G401 (cell line): ENCODE results near the gene VASN. TPM values are rescaled to one million over a fixed set of nuclear protein-coding genes. Genes with fewer than 3 reads are reported as not detected.
"Not testable (repeated sequence)": the region's sequence is repeated elsewhere in the genome, so short reads cannot be mapped to it uniquely, and the experiment has no call there.

Source experiments
- DNase-seq: peaks from one replicate; pipeline ENCODE4 v3.0.0-alpha.2; 2015; ENCODE audit warnings: low spot score
- in situ Hi-C: cut with HindIII; loops from 2 replicates; pipeline ENCODE4 v1.10.0; 2016; ENCODE audit warnings: low sequenced_read_pairs, mixed read lengths
- total RNA-seq: library from RNA; depleted of rRNA; stranded (reverse); fragments of >200 nt; shearing (Covaris generic); gene quantifications from 2 replicates; pipeline ENCODE4 v1.2.3, GENCODE V29; 2014

Gene VASN
- total RNA-seq, 1 experiment from 2014 or later: 14.4 TPM

- DNase-seq: no peak
- in situ Hi-C loops: no loop called here
Observed at GRCh38 chr16:4392382-4393239, 21.0 kb downstream of the VASN start.

DNA sequence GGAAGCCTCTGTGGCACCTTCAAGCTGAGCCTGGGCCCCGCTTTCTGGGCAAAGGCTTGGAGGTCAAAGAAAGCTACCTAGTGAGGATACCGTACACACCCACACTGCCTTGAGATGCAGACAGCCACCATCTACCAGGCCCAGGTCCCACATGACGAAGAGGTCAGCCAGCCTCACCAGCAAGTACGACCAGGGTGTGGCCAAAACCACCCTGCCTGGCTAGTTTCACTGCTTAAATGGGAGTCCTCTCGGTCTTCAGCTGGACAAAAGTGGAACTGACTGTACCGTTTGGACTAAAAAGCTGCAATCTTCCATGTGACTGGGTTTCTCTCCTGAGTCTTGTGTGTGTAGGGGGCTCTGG lies 21.6 kb downstream of the VASN start:
- in situ Hi-C loops: no loop called here
- DNase-seq: no peak

- in situ Hi-C loops, DNase-seq: not testable (repeated sequence)
Observed at GRCh38 chr16:4393850-4394249, 22.2 kb downstream of the VASN start.

GRCh38 chr16:4395055-4395726 lies 23.5 kb downstream of the VASN start:
- in situ Hi-C loops: no loop called here

GRCh38 chr16:4399001-4399730 lies 27.5 kb downstream of the VASN start:
- DNase-seq: no peak
- in situ Hi-C loops: no loop called here

More at GRCh38 chr16:4395055-4395726, 23.5 kb downstream of the VASN start:
- DNase-seq: no peak

GRCh38 chr16:4401094-4401501 lies 29.4 kb downstream of the VASN start:
- peak; percentile 58 for DNase-seq
- in situ Hi-C loops: no loop called here

DNA sequence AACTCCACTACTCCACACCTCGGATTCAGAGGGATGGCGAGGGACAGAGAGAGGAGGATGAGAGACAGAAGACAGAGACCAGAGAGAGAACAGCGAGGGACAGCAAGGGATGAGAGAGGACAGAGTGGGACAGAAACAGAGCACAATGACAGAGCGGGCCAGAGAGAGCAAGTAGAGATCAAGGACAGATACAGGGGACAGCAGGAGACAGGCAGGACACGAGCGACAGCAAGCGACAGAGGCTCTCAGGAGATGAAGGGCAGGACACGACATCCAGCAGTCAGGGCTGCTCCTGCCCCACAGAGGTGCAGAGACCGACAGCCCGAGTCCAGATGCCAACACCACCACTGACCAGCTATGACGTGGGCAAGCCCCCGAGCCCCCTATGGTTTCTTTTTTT lies 29.9 kb downstream of the VASN start:
- in situ Hi-C loops: no loop called here
- DNase-seq: no peak

DNA sequence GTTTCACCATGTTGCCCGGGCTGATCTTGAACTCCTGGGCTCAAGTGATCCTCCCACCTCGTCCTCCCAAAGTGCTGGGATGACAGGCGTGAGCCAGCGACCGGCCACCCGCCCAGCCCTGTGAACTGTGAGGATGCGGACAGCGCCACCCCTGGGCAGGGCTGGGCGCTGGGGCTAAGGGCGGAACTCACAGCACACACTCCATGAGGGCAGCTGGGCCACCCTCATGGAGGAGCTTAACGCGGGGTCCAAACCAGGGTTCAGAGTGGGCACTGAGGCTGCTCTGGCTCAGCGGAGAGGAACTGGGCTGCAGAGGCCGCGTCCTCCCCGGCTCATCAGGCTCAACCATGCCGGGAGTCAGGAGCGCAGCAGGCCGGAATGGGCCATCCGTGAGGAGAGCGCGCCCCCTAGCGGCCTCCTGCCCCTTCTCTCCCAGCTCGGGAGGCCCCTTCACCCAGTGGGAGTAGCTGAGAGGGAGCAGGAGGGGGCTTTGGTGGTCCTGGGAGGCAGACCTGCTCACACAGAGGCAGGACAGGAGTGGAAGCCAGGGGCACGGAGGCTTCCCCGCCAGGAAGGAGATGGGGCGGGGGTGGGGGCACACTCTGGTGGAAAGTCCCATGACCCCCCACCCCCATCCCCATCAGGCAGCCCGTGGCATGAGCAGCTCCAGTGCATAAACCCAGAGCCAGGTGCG lies 30.9 kb downstream of the VASN start:
- in situ Hi-C loops: no loop called here
- peak; percentile 81 for DNase-seq

DNA sequence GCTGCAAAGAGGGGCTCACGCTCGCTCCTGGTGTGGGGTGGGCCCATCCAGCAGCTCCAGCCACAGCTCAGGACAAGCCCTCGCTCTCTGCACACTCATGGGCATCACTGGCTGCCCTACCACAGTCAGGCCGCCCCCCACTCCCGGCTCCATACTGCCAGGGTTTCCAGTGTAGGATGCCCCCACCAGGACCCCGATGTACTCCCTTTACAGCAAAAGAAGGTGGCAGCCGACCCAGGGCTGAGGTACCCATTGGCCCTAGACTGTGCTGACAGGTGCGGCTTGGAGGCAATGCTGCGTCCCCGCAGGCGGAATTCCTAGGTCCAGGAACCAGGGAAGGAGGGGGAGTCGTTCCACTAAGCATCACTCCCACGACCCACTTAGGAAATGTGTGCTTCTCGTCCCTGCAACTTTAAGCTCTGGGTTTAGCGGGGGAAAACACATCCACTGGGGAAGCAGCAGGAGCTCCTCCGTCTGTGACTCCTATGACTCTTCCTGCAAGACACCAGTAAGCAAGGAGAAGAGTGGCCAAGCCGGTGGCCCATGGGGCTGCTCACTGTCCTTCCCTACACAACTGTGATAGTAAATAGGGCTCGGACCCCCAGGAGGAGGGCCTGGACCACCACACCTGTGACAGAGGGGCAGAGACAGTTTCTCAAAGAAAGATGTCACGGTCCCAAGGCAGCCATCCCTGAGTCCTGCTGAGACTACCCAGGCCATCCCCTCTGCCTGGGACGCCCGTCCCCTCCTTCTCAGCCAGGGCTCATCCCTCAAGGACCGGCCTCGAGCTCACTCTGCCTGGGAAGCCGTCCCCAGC lies 31.7 kb downstream of the VASN start:
- DNase-seq: no peak
- in situ Hi-C loops: no loop called here

DNA sequence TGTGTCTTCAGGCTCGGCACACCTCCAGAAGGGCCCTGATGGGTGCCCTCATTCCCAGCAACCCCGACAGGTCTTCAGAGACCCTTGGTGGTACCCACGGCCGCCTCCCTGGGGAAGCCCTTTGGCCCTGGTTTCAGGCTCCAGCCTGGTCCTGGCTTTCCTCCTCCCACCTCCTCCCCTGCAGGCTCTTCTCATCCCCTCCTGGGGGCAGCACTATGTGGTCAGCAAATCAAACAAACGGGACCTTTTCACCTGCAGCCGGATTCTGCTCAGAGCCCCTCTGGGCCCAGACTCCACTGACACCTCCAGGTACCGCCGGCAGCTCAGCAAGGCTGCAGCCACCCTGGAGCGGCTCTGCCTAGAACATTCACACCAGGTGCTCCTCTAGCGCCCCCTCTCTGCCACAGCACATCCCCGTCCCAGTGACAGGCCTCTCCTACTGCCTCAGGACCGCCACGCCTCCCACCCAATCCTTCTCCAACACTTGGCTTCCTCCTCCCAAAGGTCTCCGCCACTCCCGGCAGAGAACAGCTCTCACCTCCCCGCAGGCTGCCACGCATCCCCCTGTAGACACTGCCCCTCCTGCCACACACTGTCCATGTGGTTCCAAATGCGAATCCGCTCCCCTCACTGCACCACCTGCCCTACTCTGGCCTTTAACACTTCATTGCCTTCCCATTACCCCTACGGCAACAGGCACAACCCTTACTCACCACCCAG lies 32.8 kb downstream of the VASN start:
- in situ Hi-C loops: no loop called here
- DNase-seq: peak; percentile 37

GRCh38 chr16:4404967-4405696 lies 33.5 kb downstream of the VASN start:
- DNase-seq: no peak
- in situ Hi-C loops: no loop called here

DNA sequence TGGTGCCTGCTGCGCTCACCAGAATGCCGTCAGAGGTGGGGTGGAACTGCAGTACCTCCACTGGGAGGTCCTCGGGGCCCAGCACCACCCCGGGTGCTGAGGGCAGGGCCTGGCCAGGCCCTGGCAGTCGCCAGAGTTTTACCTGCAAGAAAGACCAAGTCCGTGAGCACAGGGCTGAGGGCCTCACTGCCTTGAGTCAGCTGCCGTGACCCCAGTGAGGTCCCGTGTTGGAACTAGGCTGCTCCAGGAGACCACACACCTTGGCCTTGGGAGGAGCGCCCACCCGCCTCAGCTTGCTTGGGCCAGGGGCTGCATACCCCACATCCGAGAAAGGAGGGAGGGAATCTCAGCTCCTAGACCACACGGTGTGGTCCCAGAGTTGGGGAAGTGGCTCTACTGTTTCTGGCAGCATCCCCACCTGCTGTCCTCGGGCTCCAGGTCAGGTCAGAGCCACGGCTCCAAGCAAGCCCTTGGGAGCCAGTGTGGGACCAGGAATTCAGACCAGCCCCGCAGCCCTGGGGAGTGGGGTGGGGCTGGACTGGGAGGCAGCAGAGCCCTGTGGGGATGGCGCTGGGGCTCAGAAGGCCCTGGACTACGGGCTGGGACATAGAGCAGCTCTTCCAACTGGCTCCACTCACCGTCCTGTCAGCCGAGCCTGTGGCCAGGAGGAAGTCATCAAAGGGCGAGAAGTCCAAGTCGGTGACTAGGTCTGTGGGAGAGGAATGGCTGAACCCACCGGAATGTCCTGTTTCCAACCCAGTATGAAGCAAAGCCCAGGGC lies 36.1 kb downstream of the VASN start:
- DNase-seq: no peak
- in situ Hi-C loops: no loop called here

GRCh38 chr16:4408323-4408690 lies 36.7 kb downstream of the VASN start:
- DNase-seq: no peak

GRCh38 chr16:4409081-4409932 lies 37.7 kb downstream of the VASN start:
- in situ Hi-C loops: no loop called here
- no peak for DNase-seq

More at GRCh38 chr16:4408323-4408690, 36.7 kb downstream of the VASN start:
- in situ Hi-C loops: no loop called here

DNA sequence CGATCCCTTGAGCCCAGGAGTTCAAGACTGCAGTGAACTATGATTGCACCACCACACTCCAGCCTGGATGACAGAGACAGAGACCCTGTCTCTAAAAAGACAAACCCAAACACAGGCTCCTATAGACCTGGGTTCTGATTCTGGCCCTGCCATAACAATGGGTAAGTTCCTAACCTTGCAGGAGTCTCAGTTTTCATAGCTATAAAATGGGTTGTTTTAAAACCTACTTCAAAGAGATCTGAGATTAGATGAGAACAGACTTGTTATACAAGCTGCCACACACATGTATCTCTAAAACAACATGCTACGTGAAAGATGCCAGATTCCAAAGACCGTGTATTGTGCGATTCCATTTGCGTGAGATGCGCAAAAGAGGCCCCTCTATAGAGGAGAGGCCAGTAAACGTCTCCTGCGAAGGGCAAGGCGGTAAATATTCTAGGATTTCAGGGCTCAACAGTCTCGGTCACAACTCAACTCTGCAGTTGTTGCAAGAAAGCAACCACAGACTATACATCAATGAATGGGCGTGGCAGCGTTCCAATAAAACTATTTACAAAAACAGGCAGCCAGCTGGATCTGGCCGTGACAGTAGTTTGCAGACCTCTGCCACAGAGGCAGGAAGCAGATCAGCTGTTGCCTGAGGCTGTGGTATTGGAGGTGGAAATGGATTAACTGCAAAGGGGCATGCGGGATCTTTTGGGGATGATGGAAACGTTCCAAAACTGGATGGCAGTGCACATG lies 38.9 kb downstream of the VASN start:
- DNase-seq: no peak
- in situ Hi-C loops: no loop called here
